SK-N-SH (cell line): ENCODE measurements around the gene ARHGEF6. TPM values are rescaled to one million over a fixed set of nuclear protein-coding genes. Genes with fewer than 3 reads are reported as not detected.

ENCODE experiments used
- CTCF ChIA-PET: fragments of 300-600, 350-600 bp; formaldehyde crosslinking; extraction: SDS; loops from one replicate; lab custom pipeline; 2021; lab: Yijun Ruan, JAX
- POLR2A ChIA-PET: fragments of 350-600 bp; sonication (Branson Sonifier 250); formaldehyde crosslinking; extraction: SDS; loops from one replicate; lab custom pipeline; 2020; ENCODE audit warnings: antibody characterized with exemption, inconsistent platforms; lab: Yijun Ruan, JAX
- DNase-seq: peaks from one replicate; pipeline ENCODE4 v3.0.0; 2012
- H2AFZ ChIP-seq: fragments of 200-600 bp; sonication (generic); 2 replicates; pipeline ENCODE4 v1.8.1; 2016; ENCODE audit warnings: antibody characterized with exemption, mild to moderate bottlenecking, low read depth
- H3F3A ChIP-seq: fragments of 200-600 bp; sonication (generic); replicated peaks from 2 replicates; pipeline ENCODE3; 2016; ENCODE audit warnings: antibody characterized with exemption, mild to moderate bottlenecking; ENCODE audit not compliant: insufficient read depth
- H3K27ac ChIP-seq, 2 experiments: fragments of 200-500 bp in 1 of 2; fragments of 200-600 bp in 1 of 2; sonication (Bioruptor generic) in 1 of 2; sonication (generic), shearing (Covaris generic) in 1 of 2; 2 replicates each; pipeline versions ENCODE4 v1.5.1 to v1.6.1; 2014 to 2016; ENCODE audit warnings: low read depth in 2 of 2, inconsistent platforms in 1 of 2, low read length in 1 of 2, mild to moderate bottlenecking in 1 of 2, mixed read lengths in 1 of 2
- H3K27me3 ChIP-seq: fragments of 200-600 bp; sonication (generic), shearing (Covaris generic); 2 replicates; pipeline ENCODE4 v1.6.1; 2016; ENCODE audit warnings: mixed run types; ENCODE audit not compliant: insufficient read depth
- H3K36me3 ChIP-seq, 2 experiments: fragments of 200-500 bp in 1 of 2; fragments of 200-600 bp in 1 of 2; sonication (Bioruptor generic) in 1 of 2; sonication (generic) in 1 of 2; replicated peaks in 1 of 2; 2 replicates each; pipeline versions ENCODE3 to v1.5.1; 2014 to 2016; ENCODE audit warnings: low read length in 1 of 2, mild to moderate bottlenecking in 1 of 2; ENCODE audit not compliant: insufficient read depth in 2 of 2, control insufficient read depth in 1 of 2
- H3K4me1 ChIP-seq, 2 experiments: fragments of 200-500 bp in 1 of 2; fragments of 200-600 bp in 1 of 2; sonication (Bioruptor generic) in 1 of 2; sonication (generic), shearing (Covaris generic) in 1 of 2; 2 replicates each; pipeline versions ENCODE4 v1.5.1 to v1.6.1; 2014 to 2016; ENCODE audit warnings: low read depth in 1 of 2, low read length in 1 of 2, mixed run types in 1 of 2; ENCODE audit not compliant: insufficient read depth in 2 of 2, control insufficient read depth in 1 of 2
- H3K4me2 ChIP-seq: fragments of 200-600 bp; sonication (generic), shearing (Covaris generic); 2 replicates; pipeline ENCODE4 v1.6.1; 2017; ENCODE audit warnings: mixed run types
- H3K4me3 ChIP-seq, 2 experiments: fragments of 200-500 bp in 1 of 2; fragments of 200-600 bp in 1 of 2; sonication (Bioruptor generic) in 1 of 2; sonication (generic), shearing (Covaris generic) in 1 of 2; 2 replicates each; pipeline versions ENCODE4 v1.5.1 to v1.8.1; 2014 to 2016; ENCODE audit warnings: low read depth in 2 of 2, inconsistent platforms in 1 of 2, low read length in 1 of 2, mild to moderate bottlenecking in 1 of 2, mixed read lengths in 1 of 2, moderate library complexity in 1 of 2
- H3K79me2 ChIP-seq: fragments of 200-600 bp; sonication (generic); 2 replicates; pipeline ENCODE4 v1.8.1; 2017; ENCODE audit warnings: mild to moderate bottlenecking; ENCODE audit not compliant: insufficient read depth
- H3K9ac ChIP-seq: fragments of 200-600 bp; sonication (generic); 2 replicates; pipeline ENCODE4 v1.6.1; 2017; ENCODE audit warnings: mixed run types
- H3K9me2 ChIP-seq: fragments of 200-600 bp; sonication (generic); 2 replicates; pipeline ENCODE4 v1.6.1; 2017; ENCODE audit warnings: mixed run types
- H3K9me3 ChIP-seq: fragments of 200-600 bp; sonication (generic); 2 replicates; pipeline ENCODE4 v1.6.1; 2017; ENCODE audit warnings: mixed run types, mild to moderate bottlenecking, moderate library complexity
- H4K20me1 ChIP-seq: fragments of 200-600 bp; sonication (generic); 2 replicates; pipeline ENCODE4 v1.6.1; 2017; ENCODE audit warnings: mild to moderate bottlenecking, mixed run types; ENCODE audit not compliant: insufficient read depth
- ELF1 ChIP-seq: IDR thresholded peaks from 2 replicates; pipeline ENCODE4 v1.4.0; 2012
- FOSL2 ChIP-seq: IDR thresholded peaks from 2 replicates; pipeline ENCODE4 v1.4.0; 2012; ENCODE audit warnings: low read depth, mild to moderate bottlenecking, moderate library complexity, borderline replicate concordance
- FOXJ3 ChIP-seq: sonication (generic); formaldehyde crosslinking; IDR thresholded peaks from 2 replicates; pipeline ENCODE4 v1.5.1; 2020; ENCODE audit warnings: mild to moderate bottlenecking, missing genetic modification reagents
- GABPA ChIP-seq: IDR thresholded peaks from 2 replicates; pipeline ENCODE4 v1.4.0; 2012; ENCODE audit warnings: low read depth, mild to moderate bottlenecking
- GATA2 ChIP-seq: sonication (generic); formaldehyde crosslinking; IDR thresholded peaks from 2 replicates; pipeline ENCODE4 v1.5.0; 2020; ENCODE audit warnings: mild to moderate bottlenecking, missing genetic modification reagents
- IRF3 ChIP-seq: fragments of 150-350 bp; IDR thresholded peaks from 2 replicates; pipeline ENCODE4 v1.6.1; 2016; ENCODE audit warnings: mild to moderate bottlenecking, low read depth, low read length
- MEF2A ChIP-seq: IDR thresholded peaks from 2 replicates; pipeline ENCODE4 v1.4.0; 2012; ENCODE audit warnings: low read depth, borderline replicate concordance
- NFIC ChIP-seq: IDR thresholded peaks from 2 replicates; pipeline ENCODE4 v1.4.0; 2012; ENCODE audit warnings: borderline replicate concordance
- NRF1 ChIP-seq: IDR thresholded peaks from 2 replicates; pipeline ENCODE4 v1.6.1; 2012; ENCODE audit warnings: low read depth, mild to moderate bottlenecking, low read length
- POLR2AphosphoS5 ChIP-seq: IDR thresholded peaks from 2 replicates; pipeline ENCODE4 v1.6.1; 2012; ENCODE audit warnings: low read depth, low read length
- RAD21 ChIP-seq: IDR thresholded peaks from 2 replicates; pipeline ENCODE4 v1.6.1; 2012; ENCODE audit warnings: mild to moderate bottlenecking, low read length
- REST ChIP-seq: IDR thresholded peaks from 2 replicates; pipeline ENCODE4 v1.6.1; 2012; ENCODE audit warnings: mild to moderate bottlenecking, low read depth, low read length, moderate library complexity
- RXRA ChIP-seq: IDR thresholded peaks from 2 replicates; pipeline ENCODE4 v1.4.0; 2012; ENCODE audit warnings: low read depth, mild to moderate bottlenecking, borderline replicate concordance
- WGBS: methylation state at CpG from one replicate; pipeline ENCODE4 v1.1.6; 2017; ENCODE audit warnings: low lambda C conversion rate; 5-methylcytosine and 5-hydroxymethylcytosine counted together
- polyA plus RNA-seq, 3 experiments: library from polyadenylated mRNA; depleted of rRNA; stranded (reverse); fragments of >200 nt; gene quantifications; 2 replicates each; pipeline ENCODE4 v1.2.3, GENCODE V29; 2012
- TF ChIP-seq, protein P1 (sequence below): fragments of 200-600 bp; sonication (generic); IDR thresholded peaks from 2 replicates; pipeline ENCODE4 v1.6.1; 2017; ENCODE audit warnings: antibody characterized with exemption, mild to moderate bottlenecking, moderate library complexity

Gene ARHGEF6
- polyA plus RNA-seq, 1 of the 3 experiments (the other 2 are of a cell fraction) = 2.7 TPM

DNA sequence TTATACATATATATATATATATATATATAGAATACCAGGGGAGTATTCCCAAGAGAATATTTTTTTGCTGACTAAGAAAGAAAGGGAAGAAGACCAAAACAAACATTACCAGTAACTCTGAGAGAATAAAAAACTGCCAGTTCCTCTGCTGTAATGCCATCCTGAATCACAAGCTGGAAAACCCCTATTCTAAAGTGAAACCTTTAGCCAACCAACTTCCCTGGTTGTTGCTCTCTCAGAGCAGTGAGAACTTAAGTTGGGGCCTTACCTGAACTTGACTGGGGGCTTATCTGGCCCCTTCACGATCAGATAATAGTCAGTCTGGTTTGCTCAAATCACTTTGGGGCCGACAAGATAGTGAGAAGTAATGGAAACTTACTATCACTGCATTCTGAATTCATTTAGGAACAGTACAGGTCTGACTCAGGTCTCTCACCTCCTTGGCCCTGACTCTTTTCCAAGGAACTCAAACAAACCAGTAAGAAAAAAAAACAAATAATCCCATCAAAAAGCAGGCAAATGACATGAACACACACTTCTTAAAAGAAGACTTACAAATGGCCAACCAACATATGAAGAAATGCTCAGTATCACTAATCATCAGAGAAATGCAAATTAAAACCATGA lies 70.3 kb downstream of the ARHGEF6 start:
- Histone ChIP-seq H3K36me3 (no peaks in the 10 kb centered on the region), H3K4me1 (no peaks in the 10 kb centered on the region; a peak in 1 of 4 replicates), H3K79me2 (no peaks in the 10 kb centered on the region), H2AFZ (peak overlapping the region; percentile 61; the same call in 1 of the 2 replicates), H3K9ac (peak overlapping the region; percentile 11; the same call in 1 of the 2 replicates), H3K4me3 (no peak overlapping the region), H3K27me3 (no peaks in the 10 kb centered on the region), H4K20me1 (no peaks in the 10 kb centered on the region), H3K27ac (peak overlapping the region in 1 of 2 experiments; percentile 47; a peak in 2 of 4 replicates), H3F3A (no peaks in the 10 kb centered on the region), H3K9me2 (no peaks in the 10 kb centered on the region), H3K9me3 (no peaks in the 10 kb centered on the region), H3K4me2 (peak overlapping the region; percentile 40; the same call in 1 of the 2 replicates)
- POLR2A ChIA-PET = no interaction called here
- CTCF ChIA-PET = interaction anchor here (0.9 to 3.7 kb wide), 9 partner anchors 15 to 341 kb away, joined by 3 to 26 read pairs (median 4); partner anchors contain the start of gene RBMX
- 5% methylated on average over 2 of the region's 2 CpGs for WGBS
- no peak for DNase-seq
- TF ChIP-seq IRF3 (no peak), ELF1 (no peak), POLR2AphosphoS5 (no peak)

DNA sequence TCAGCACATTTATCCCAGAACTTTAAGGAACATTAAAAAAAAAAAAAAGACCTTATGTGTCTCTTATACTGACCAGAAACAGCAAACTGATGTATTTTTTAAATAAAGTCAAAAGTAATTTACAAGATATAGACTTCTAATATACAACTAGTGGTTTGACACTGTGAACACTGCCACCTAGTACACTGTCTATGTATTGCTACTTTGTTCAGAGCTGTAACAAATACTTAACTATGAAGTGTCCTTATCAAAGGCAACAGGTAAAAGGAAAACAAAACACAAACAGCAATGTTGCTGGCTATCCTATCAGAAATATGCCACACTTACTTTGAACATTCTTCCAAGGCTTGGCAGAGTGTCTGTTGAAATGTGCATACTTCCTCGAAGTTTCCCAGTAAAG lies 72.4 kb downstream of the ARHGEF6 start:
- Histone ChIP-seq H3K9me2 (no peaks in the 10 kb centered on the region), H2AFZ (no peak overlapping the region), H3K9ac (no peak overlapping the region), H4K20me1 (no peaks in the 10 kb centered on the region), H3K4me3 (no peak overlapping the region), H3F3A (no peaks in the 10 kb centered on the region), H3K4me2 (no peak overlapping the region), H3K9me3 (no peaks in the 10 kb centered on the region), H3K27me3 (no peaks in the 10 kb centered on the region), H3K27ac (no peak overlapping the region), H3K79me2 (no peaks in the 10 kb centered on the region), H3K4me1 (no peaks in the 10 kb centered on the region; a peak in 1 of 4 replicates), H3K36me3 (no peaks in the 10 kb centered on the region)
- POLR2A ChIA-PET = interaction anchor here (0.7 kb wide), 1 partner anchor 172 kb away, joined by 3 read pairs; no protein-coding TSS in a partner anchor
- peak; percentile 8 for DNase-seq
- 39% methylated on average over 1 of the region's 1 CpG for WGBS
- CTCF ChIA-PET = interaction anchor here (0.6 to 2.1 kb wide), 8 partner anchors 10 to 495 kb away, joined by 3 to 15 read pairs (median 4); no protein-coding TSS in a partner anchor
- TF ChIP-seq NRF1 (no peak), RAD21 (0 out of 2 replicates have a peak, but pooled peaks have one; percentile 16)
- TF ChIP-seq, protein P1, sequence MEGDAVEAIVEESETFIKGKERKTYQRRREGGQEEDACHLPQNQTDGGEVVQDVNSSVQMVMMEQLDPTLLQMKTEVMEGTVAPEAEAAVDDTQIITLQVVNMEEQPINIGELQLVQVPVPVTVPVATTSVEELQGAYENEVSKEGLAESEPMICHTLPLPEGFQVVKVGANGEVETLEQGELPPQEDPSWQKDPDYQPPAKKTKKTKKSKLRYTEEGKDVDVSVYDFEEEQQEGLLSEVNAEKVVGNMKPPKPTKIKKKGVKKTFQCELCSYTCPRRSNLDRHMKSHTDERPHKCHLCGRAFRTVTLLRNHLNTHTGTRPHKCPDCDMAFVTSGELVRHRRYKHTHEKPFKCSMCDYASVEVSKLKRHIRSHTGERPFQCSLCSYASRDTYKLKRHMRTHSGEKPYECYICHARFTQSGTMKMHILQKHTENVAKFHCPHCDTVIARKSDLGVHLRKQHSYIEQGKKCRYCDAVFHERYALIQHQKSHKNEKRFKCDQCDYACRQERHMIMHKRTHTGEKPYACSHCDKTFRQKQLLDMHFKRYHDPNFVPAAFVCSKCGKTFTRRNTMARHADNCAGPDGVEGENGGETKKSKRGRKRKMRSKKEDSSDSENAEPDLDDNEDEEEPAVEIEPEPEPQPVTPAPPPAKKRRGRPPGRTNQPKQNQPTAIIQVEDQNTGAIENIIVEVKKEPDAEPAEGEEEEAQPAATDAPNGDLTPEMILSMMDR = peak; percentile 66

DNA sequence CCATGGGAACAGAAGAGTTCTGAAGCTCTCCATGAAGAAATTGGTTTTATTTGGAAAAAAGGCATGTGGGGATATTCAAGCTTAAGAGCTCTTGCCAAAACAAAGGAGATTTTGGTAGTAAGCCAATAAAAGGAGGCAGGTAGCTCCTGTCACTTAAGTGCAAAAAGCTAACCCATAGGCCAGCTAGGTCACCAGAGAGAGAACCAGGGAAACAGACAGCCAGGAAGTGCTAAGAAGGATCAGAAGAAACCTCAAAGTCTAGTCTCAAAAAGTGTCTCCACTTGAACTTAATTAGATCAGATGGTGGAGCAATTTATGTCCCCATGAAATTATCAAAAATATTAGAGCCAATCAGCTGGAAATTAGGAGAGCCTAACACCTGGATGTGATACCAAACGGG lies 83.6 kb downstream of the ARHGEF6 start:
- WGBS = 40% methylated on average over 1 of the region's 1 CpG
- Histone ChIP-seq H3K4me3 (no peak overlapping the region), H3K27ac (no peak overlapping the region), H3F3A (no peaks in the 10 kb centered on the region), H3K9ac (no peak overlapping the region), H3K79me2 (no peaks in the 10 kb centered on the region), H3K27me3 (no peaks in the 10 kb centered on the region; the same call in 1 of the 2 replicates), H3K36me3 (no peaks in the 10 kb centered on the region), H2AFZ (no peak overlapping the region), H3K9me2 (no peaks in the 10 kb centered on the region), H3K4me1 (no peaks in the 10 kb centered on the region; a peak in 1 of 4 replicates), H4K20me1 (no peaks in the 10 kb centered on the region), H3K9me3 (no peaks in the 10 kb centered on the region), H3K4me2 (no peak overlapping the region)
- ChIA-PET POLR2A (no interaction called here), CTCF (interaction anchor here (1.0 to 2.8 kb wide), 3 partner anchors 11 to 1072 kb away, joined by 3 to 15 read pairs (median 5); no protein-coding TSS in a partner anchor)
- DNase-seq = no peak
- TF ChIP-seq FOXJ3 (CRISPR knock-in tag) (no peak), RXRA (no peak), GATA2 (CRISPR knock-in tag) (no peak), NFIC (no peak), REST (no peak), RAD21 (no peak), POLR2AphosphoS5 (no peak), GABPA (no peak), FOSL2 (no peak), MEF2A (no peak)
